HG03135 (cell line): Measurements from ENCODE around the gene TRMU.
"Not testable (repeated sequence)": the region's sequence is repeated elsewhere in the genome, so short reads cannot be mapped to it uniquely, and the experiment has no call there.

Experiments used
- ATAC-seq: cut with Tn5 transposase; IDR thresholded peaks from one replicate; pipeline ENCODE4 v1.9.1; 2021; ENCODE audit warnings: mild to moderate bottlenecking, moderate library complexity; ENCODE audit not compliant: unreplicated experiment

TRMU gene

DNA sequence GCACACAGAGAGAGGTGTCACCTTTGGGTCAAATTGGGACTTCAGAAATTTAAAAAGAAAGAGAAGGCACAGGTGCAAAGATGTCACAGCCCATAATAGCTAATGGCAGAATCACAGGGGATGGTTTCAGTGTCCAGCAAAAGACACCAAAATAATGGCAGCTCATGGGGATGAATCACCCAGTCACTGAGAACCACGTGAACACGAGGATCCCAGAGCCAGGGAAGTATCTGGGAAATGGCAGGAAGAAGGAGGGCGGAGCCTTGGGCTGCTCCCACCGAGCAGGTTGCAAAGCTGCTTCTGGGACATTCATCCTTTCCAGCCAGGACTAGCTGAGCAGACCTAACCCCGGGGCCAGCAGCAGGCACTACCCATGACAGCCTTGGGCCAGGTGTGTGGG is 45.6 kb downstream of the TRMU start:
- no peak for ATAC-seq

DNA sequence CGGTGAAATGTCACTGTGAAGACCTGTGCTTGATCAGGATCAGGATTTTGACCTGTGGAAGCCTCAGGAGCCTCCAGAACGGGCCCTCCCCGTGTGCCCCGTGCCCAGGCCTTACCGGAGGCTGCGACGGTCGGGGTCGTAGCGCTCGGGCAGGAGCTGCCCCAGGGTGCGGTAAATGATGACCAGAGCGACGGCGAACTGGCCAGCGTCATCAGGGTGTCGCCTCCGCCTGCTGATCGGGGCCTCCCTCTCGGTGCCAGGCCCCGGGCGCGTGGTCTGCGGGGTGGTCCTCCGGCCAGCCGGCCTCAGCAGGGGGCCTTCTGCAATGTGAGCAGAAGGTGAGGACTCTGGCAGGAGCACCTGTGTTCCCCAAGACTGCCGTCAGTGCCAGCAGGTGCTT is 46.2 kb downstream of the TRMU start:
- no peak for ATAC-seq

DNA sequence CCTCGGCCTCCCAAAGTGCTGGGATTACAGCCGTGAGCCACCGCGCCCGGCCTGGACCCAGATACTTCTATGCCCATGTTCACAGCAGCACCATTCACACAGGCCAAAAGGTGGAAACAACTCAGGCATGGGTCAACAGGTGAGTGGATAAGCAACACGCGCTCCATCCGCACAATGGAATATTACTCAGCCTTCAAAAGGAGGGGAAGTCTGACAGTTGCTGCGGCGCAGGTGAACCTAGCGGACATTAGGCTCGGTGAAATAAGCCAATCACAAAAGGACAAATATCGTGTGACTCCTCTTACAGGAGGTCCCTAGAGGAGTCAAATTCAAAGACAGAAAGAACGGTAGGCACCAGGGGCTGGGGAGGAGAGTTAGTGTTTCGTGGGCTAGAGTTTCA is 47.0 kb downstream of the TRMU start:
- ATAC-seq = no peak

DNA sequence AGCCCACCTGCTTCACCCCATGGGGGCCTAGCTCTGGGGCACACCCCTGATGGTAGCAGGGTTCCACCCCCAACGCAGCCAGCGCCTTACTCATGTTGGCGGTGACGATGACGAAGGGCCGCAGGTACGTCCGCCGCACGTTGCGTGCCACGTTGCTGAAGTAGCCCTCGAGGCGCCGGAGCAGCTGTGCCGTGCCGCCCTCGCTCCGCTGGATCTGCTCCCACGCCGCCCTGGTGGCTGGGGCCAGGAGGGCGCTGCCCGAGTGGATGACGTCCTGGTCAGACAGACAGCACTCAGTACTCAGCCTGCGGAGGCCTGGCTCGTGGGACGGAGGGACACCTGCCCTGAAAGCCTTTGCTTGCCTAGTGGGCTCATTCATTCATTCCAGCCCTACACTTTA is 50.8 kb downstream of the TRMU start:
- ATAC-seq = no peak

DNA sequence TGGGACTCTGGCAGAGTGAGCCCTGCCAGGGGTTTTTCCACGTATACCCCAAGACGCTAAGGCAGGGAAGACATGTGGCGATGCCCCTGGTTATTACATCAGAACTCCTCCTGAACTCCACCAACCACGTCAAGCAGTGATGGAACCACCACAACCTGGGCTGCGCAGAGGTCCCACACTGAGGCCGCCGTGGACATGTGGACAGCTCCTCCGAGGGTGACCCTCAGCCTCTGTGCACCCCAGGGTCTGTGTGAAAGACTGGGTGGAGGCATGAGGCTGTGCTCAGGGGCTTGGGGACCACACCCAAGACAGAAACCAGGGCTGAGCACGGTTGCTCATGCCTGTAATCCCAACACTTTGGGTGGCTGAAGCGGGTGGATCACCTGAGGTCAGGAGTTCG is 52.2 kb downstream of the TRMU start:
- no peak for ATAC-seq

DNA sequence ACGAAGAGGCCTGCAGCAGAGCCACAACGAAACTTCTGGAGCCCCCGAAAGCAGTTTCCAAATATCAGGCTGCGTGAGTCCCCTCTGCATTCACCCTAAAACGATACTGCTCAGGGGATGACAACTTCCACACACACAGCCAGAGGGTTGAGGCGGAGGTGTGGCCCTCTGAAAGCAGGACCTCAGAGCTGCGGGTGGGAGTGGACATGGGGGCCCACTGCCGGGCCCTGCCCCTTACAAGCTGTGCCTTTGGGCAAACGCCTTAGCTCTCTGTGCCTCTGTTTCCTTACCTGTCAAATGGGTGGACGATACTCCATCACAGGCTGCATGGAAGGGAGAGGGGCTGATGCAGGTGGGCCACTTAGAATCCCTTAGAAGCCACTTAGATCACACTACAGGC is 53.1 kb downstream of the TRMU start:
- no peak for ATAC-seq

DNA sequence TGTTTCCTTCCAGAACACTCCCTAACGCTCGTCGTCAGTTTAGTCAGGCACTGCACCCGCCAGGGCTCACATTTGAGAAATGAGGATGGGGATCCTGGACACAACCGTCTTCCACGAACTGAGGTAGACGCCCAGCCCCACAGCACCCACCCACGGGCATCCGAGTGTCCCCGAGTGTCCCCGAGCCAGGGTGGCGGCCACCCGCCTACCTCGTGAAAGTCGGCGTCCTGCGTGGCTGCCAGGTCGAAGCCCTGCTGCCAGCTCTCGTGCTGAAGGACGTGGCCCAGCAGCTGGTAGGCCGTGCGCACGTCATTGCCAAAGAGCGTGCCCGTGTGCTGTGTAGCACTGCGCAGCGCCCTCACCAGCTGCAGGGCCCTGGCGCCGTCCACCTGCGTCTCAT is 53.6 kb downstream of the TRMU start:
- ATAC-seq = no peak

DNA sequence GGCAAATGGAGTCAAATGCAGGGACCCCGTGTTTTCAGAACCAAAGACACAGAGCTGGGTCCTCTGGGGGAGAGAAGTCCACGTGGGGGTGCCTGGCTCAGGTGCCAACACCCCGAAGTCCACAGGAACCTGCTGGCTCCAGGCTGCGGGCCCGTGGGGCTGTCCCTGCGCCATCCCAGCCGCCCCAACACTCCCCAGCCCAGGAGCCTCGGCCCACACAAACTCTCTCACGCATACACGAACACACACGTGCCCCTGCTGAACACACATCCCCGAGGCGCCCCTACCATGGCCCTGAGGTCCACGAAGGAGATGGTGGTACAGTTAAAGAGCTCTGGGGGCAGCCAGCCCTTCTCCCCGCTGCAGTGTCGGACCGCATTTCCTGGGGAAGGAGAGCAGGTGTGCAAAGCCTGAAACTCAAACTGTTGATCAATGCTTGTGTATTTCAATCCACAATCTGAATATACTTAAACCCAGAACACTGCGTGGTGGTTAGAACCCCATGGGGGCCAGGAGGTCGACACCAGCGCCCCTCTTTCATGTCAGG is 54.7 kb downstream of the TRMU start:
- ATAC-seq = no peak

DNA sequence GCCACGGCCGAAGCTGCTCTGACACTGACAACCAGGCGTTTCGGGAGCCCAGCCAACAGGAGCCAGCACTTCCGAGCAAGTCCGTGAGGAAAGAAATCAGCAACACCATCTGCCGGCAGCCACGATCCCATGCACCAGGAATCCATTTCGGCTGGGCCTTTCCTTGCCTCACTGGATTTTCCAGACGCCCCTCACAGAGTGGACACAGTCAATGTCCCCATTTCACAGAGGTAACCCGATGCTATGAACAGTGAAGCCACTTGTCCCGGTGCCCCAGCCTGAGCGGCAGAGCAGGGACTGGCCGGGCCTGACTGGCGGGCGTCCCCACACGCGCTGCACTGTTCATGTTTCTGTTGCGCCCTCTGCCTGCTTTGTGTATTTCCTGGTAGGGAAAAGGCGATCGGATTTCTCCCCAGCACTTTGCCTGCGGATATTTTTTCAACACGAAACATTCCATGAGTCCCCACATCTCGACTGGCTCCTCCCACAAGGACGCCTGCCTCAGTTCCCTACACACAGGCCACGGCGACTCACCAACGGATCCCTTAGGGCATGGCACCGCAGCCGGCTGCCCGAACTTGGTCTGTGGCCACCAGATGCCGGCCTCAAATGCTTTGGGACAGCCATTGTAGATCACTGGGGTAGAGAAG is 55.3 kb downstream of the TRMU start:
- no peak for ATAC-seq

DNA sequence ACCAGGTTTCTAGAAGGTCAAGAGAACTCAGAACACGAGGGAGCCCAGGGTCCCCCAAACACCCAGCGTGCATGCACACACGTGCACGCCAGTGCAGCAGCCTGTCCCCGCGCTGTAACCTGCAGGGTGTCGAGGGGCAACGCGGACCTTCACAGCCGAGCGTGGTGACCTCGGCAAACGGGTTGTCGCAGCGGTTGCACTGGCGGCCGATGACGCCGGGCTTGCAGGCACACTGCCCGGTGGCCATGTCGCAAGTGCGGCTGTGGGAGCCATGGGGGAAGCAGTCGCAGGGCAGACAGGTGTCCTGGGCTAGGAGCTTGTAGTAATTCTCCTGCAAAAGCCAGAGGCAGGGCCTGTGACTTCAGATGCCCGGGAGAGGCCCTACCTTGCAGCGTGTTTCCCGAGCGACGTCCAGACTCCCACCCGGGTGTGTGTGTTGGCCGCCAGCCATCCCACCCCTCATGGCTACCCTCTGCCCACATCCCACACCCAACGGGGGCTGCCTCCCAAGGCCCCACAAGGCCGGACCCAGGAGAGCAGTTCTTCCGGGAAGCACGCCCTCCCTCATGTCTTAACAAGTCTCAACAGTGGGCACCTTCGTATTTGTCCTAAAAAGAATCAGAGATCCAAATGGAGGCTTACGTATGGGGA is 56.1 kb downstream of the TRMU start:
- no peak for ATAC-seq

DNA sequence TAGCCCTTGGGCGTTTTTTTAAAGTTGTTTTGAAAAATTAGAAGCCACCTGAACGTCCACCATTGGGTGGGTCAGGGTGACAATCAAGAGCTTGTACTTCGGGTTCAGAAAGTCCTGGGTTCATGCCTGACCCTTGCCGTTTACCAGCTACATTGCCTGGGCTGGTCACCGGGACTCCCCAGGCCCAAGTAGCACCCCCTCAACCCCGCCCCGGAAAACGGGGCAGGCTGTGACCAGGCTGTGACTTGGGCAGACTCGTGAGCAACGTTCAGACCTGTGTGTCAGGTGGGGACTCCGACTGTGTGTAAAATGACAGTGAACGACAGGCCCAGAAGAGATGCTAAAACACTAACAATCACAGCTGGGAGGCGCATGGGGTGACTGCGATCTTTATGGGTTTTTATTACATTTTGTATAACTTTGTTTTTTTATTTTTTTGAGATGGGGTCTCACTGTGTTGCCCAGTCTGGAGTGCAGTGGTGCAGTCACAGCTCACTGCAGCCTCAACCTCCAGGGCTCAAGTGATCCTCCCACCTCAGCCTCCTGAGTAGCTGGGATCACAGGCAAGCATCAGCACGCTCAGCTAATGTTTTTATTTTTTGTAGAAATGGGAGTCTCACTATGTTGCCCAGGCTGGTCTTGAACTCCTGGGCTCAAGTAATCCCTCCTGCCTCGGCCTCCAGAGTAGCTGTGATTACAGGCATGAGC is 56.8 kb downstream of the TRMU start:
- ATAC-seq = no peak

DNA sequence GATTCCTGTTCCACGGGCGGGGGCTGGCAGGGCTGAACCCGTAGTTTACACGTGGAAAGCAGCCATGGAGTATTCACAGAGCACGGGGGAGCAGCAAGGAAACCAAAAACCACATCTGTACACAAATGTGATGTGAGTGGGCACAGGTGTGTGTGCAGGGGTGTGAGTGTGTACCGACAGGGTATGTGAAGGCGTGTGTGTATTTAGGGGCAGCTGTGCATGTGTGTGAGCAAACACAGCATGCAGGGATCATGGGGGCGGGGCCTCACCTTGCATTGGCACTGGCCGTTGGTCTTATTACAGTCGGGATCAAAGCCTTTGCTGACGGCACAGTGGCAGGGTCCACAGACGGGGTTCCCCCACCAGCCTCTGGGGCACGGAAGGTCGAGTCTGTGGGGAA is 58.4 kb downstream of the TRMU start:
- no peak for ATAC-seq

DNA sequence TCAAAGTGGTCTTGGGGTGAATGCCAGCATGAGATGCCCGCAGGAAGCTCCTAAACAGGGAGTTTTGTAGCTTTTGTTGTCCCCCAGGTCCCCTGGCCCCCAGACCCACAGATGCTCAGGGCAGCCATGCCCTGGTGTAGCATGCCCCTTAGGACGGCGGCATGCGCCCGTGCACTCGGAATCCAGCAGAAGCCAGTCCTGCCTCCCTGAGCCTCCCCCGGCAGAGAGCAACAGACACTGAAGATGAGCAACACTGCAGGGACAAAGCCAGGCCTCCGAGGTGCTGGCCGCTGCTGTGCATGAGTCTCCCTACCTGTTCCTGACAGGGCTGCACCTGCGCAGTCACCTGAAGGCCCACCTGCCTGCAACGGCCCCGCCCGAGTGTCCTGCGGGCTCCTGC is 59.1 kb downstream of the TRMU start:
- no peak for ATAC-seq

DNA sequence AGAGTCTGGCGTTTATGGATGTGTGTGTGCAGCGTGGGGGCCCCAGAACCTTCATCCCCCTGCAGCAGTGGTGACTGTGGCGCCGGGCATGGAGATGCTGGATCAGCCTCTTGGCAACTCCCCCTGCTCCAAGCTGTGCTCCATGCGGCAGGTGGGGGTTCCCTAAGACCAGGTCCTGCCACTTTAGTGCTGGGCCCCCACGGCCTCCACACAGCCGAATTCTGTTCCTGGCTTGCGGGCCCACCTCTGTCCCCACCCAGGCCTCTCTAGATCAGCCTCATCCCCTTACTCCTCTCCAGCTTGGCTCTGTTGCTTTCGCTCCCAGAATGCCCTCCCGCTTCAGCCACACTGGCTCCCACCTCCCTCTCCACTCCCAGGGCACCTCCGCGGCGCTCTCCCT is 59.6 kb downstream of the TRMU start:
- ATAC-seq = no peak

DNA sequence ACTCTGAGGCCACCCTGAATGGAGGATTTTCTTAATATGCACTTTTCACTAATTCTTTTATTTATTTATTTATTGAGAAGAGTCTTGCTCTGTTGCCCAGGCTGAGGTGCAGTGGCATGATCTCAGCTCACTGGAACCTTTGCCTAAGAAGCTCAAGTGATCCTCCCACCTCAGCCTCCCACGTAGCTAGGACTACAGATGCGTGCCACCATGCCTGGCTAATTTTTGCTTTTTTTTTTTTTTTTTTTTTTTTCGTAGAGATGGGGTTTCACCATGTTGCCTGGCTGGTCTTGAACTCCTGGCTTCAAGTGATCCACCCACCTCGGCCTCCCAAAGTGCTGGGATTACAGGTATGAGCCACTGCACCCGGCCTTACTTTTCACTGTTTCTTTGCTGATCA is 61.5 kb downstream of the TRMU start:
- ATAC-seq = not testable (repeated sequence)

DNA sequence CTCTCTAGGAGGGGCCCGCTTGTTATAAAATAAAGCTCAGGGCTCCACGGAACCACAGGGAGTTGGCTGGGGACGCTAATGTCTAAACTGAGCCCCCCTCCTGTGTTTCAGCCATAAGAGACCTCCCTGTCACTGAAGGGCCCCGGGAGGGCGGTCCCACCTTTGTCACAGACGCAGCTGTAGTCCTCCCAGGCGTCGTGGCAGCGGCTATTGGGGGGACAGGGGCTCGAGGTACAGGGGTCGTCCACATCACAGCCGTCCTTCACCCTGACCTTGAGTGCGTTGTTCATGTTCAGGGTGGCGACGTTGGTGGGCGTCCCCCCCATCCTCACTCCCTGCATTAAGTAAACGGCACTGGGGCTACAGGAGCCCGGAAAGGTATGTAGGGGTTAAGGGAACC is 62.0 kb downstream of the TRMU start:
- no peak for ATAC-seq

DNA sequence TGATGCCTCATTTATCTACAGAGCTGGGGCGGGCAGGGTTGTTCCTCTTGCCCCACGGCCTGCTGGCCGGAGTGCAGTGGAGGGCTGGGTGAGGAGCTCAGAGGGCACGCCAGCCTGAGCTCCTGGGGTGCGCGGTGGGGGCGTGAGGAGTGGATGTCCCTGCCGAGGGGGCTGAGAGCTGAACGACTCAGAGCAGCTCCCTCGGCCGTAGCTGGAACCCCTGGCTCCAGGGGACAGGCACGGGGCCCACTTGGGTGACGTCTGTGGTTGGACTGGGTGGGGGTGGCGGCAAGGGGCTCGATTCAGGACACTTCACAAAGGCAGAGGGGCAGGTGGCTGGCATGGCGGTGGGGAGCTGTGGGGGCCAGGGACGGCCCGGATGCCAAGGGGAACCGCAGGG is 62.4 kb downstream of the TRMU start:
- ATAC-seq = no peak

DNA sequence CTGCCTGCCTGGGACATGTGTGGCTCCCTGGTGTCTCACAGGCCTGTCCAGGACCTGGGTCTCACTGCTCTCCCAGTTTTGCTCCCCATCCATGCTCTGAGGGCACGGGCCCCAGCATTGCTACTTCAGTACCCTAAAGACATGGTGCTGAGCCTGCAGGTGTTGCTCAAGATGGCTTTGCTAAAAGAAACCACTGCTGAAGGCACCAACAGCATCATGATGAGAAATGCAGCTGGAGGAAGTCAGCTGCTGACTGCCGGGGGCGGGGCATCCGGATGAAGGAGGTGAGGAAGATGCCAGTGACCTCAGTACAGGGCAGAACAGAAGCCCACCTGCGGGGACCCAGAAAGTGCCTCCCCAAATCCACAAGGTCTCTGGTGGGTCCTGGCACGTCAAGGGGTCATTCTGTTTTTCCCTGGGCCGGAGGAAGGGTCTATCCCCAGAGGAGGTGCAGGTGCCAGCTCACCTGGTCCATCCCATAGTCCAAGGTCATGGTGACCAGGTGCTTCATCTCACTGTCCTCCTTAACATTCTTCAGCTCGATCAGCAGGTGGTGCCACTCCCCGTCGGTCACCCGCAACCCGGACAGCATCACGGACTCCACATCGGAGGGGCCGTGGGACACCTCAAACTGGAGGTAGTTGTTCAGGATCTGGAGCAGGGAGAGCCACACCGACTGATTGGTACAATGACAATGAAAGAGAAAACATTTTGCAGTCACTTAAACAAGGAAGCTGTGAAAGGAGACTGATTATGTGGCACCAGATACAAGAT is 63.9 kb downstream of the TRMU start:
- no peak for ATAC-seq

DNA sequence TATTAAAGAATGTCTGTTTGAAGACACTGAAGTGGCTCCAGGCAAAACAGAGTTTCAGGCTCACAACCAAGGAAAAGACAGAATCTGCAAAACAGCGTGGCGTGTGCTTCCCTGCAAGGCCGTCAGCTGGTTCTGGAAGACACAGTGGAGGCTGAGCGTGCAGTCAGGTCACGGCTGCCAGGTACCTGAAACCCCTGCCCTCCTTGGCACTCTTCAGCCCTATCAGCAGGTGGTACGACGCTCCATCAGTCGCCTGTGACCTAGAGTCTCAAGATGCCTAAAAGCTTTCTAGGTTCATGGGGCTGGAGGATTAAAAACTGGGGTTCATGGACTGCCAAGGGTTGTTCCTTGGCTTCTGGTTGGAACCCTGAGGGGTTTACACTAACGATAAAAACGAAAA is 65.9 kb downstream of the TRMU start:
- ATAC-seq = no peak

DNA sequence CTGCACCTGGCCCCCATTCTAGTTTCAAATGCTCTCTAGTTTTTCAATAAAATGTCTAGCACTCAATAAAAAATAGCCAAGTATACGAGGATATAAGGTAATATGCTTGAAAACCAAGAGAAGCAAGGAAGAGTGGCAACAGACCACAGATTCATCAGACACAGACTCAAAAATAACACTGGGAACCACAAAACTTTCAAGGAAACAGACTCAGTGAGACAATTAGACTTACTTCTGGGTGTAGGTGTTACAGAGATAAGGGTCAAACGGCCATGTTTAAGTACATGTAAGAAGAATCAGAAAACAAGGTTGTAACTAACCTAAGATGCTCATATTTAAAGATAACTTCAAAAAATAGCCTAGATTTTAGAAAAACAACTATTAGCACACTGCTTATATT is 67.0 kb downstream of the TRMU start:
- ATAC-seq = no peak

DNA sequence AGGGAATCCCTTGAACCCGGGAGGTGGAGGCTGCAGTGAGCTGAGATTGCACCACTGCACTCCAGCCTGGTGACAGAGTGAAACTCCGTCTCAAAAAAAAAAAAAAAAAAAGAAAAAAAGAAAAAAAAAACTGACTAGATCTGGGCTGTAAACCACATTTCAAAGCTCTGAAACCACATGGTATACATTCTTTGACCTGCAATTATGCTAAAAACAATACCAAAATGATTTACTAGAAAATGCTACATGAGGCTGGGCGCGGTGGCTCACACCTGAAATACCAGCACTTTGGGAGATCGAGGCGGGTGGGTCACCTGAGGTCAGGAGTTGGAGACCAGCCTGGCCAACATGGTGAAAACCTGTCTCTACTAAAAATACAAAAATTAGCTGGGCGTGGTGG is 68.4 kb downstream of the TRMU start:
- ATAC-seq = not testable (repeated sequence)
